Panc1 (cell line): ENCODE measurements around the gene VSIG2. TPM values are rescaled to one million over a fixed set of nuclear protein-coding genes. Genes with fewer than 3 reads are reported as not detected.

ENCODE experiments used
- ATAC-seq: fragments of 200-7000 bp; cut with Tn5 transposase; 2 replicates; pipeline ENCODE4 v1.9.1; 2020; ENCODE audit warnings: mild to moderate bottlenecking, moderate library complexity
- BruUV-seq: library from RNA; stranded (reverse); fragments of 400-500 nt; replicated peaks from 2 replicates; lab custom pipeline; 2021; lab: Mats Ljungman, UMichigan
- CTCF ChIA-PET: fragments of 300-600 bp; sonication (Branson Sonifier 250); formaldehyde crosslinking; loops from one replicate; lab custom pipeline; 2022; ENCODE audit warnings: antibody characterized with exemption; lab: Charles Lee
- POLR2A ChIA-PET: fragments of 300-600 bp; sonication (Branson Sonifier 250); formaldehyde crosslinking; loops from one replicate; lab custom pipeline; 2022; ENCODE audit warnings: antibody characterized with exemption; lab: Charles Lee
- DNase-seq: peaks from one replicate; pipeline ENCODE4 v3.0.0-alpha.2; 2010; ENCODE audit warnings: low read depth, low spot score
- H3K27ac ChIP-seq: 2 replicates; pipeline ENCODE4 v1.5.1; 2011; ENCODE audit warnings: mild to moderate bottlenecking, low read length, inconsistent platforms
- H3K27me3 ChIP-seq: fragments of 200-500 bp; sonication (Bioruptor generic); 2 replicates; pipeline ENCODE4 v1.6.0; 2014; ENCODE audit warnings: low read length, inconsistent platforms; ENCODE audit not compliant: control insufficient read depth, insufficient read depth
- H3K36me3 ChIP-seq: fragments of 200-500 bp; sonication (Bioruptor generic); 2 replicates; pipeline ENCODE4 v1.5.1; 2014; ENCODE audit warnings: inconsistent platforms, mild to moderate bottlenecking, low read length, moderate library complexity; ENCODE audit not compliant: control insufficient read depth, insufficient read depth
- H3K4me1 ChIP-seq: 2 replicates; pipeline ENCODE4 v1.5.1; 2011; ENCODE audit warnings: inconsistent platforms, mild to moderate bottlenecking, low read length, moderate library complexity; ENCODE audit not compliant: control insufficient read depth, insufficient read depth
- H3K4me3 ChIP-seq, 2 experiments: 2 replicates each; pipeline ENCODE4 v1.5.1; 2011 to 2012; ENCODE audit warnings: low read depth in 2 of 2, low read length in 2 of 2, mild to moderate bottlenecking in 2 of 2, inconsistent platforms in 1 of 2, moderate library complexity in 1 of 2
- H3K9me3 ChIP-seq: fragments of 200-500 bp; sonication (Bioruptor generic); 2 replicates; pipeline ENCODE4 v1.5.1; 2014; ENCODE audit warnings: low read depth, mild to moderate bottlenecking, inconsistent platforms, low read length, moderate library complexity; ENCODE audit not compliant: control insufficient read depth, insufficient read depth
- CTCF ChIP-seq: fragments of 450-650 bp; IDR thresholded peaks from 2 replicates; pipeline ENCODE4 v1.5.1; 2017; ENCODE audit warnings: mild to moderate bottlenecking
- POLR2AphosphoS5 ChIP-seq: IDR thresholded peaks from 2 replicates; pipeline ENCODE4 v1.6.1; 2012; ENCODE audit warnings: mild to moderate bottlenecking, low read depth, low read length, moderate library complexity
- REST ChIP-seq, 2 experiments: IDR thresholded peaks; 2 replicates each; pipeline ENCODE4 v1.6.1; 2011 to 2012; ENCODE audit warnings: low read depth in 2 of 2, control low read depth in 1 of 2, low read length in 1 of 2, mild to moderate bottlenecking in 1 of 2, moderate library complexity in 1 of 2; ENCODE audit not compliant: insufficient read depth in 1 of 2
- SIN3A ChIP-seq: IDR thresholded peaks from 2 replicates; pipeline ENCODE4 v1.6.1; 2012; ENCODE audit warnings: low read depth, mild to moderate bottlenecking, low read length, moderate library complexity, borderline replicate concordance; ENCODE audit not compliant: insufficient read depth
- TCF7L2 ChIP-seq: IDR thresholded peaks from 2 replicates; pipeline ENCODE4 v1.6.1; 2011; ENCODE audit warnings: mild to moderate bottlenecking, low read depth, low read length, inconsistent platforms
- in situ Hi-C: cut with HindIII; loops from 2 replicates; pipeline ENCODE4 v1.10.0; 2016; ENCODE audit warnings: low sequenced_read_pairs, low pct_unique_long_range_greater_than_20kb
- intact Hi-C: fragments of 100-400 bp; cut with micrococcal nuclease; formaldehyde crosslinking; loops from one replicate; pipeline ENCODE4 v1.10.0; 2022; ENCODE audit not compliant: unreplicated experiment
- total RNA-seq: library from RNA; stranded (reverse); gene quantifications from one replicate; pipeline ENCODE4 v1.2.1, GENCODE V29; 2021; ENCODE audit not compliant: unreplicated experiment

Gene VSIG2
- total RNA-seq, 1 experiment from 2014 or later: not detected

GRCh38 chr11:124762624-124763155, 10.6 kb upstream of the VSIG2 start:
- no peak for DNase-seq
- ATAC-seq: peak; percentile 66
- intact Hi-C loops (loop anchor here (1.0 to 5.0 kb wide), 3 partner anchors 35 to 93 kb away; no protein-coding TSS in a partner anchor), in situ Hi-C loops (no loop called here)
- peak overlapping the region; percentile 59 to 88 for H3K4me3 ChIP-seq
- no peaks in the 10 kb centered on the region for H3K9me3 ChIP-seq
- peaks cover 3% of the 10 kb centered on the region for H3K36me3 ChIP-seq
- no peaks in the 10 kb centered on the region for H3K27me3 ChIP-seq
- H3K27ac ChIP-seq: peak overlapping the region; percentile 37
- peaks cover 7% of the 10 kb centered on the region; the same call in 1 of the 2 replicates for H3K4me1 ChIP-seq
- TF ChIP-seq REST (IDR thresholded peaks at IDR 0.05; ENCODE audit: insufficient read depth in 1 of 2, low read depth in 2 of 2, low read length in 1 of 2) (no peak), SIN3A (no peak), CTCF (no peak), TCF7L2 (no peak), POLR2AphosphoS5 (no peak)
- CTCF ChIA-PET: interaction anchor here (0.6 to 1.3 kb wide), 6 partner anchors 11 to 1185 kb away, joined by 3 to 7 read pairs (median 3); partner anchors contain the start of gene NRGN
- no TSS peak for BruUV-seq
- POLR2A ChIA-PET: no interaction called here

- Histone ChIP-seq H3K4me1 (peaks cover 7% of the 10 kb centered on the region; the same call in 1 of the 2 replicates), H3K36me3 (peaks cover 2% of the 10 kb centered on the region), H3K4me3 (peak within 1 kb of the TSS; percentile 59 to 88), H3K9me3 (no peaks in the 10 kb centered on the region), H3K27me3 (no peaks in the 10 kb centered on the region), H3K27ac (peak within 1 kb of the TSS; percentile 37)
- ChIA-PET POLR2A (no interaction called here), CTCF (interaction anchor here (0.6 to 1.3 kb wide), 5 partner anchors 22 to 100 kb away, joined by 3 to 7 read pairs (median 4); partner anchors contain the start of gene NRGN)
- DNase-seq (no peak), ATAC-seq (peak; percentile 78)
- BruUV-seq: no TSS peak
- in situ Hi-C loops: no loop called here
- no peak; the same call in 1 of the 2 replicates for TF ChIP-seq POLR2AphosphoS5
- TF ChIP-seq CTCF: peak; percentile 6; the same call in 1 of the 2 replicates
- no peak for TF ChIP-seq SIN3A
- TF ChIP-seq TCF7L2: no peak
- intact Hi-C loops: loop anchor here (2.0 to 5.0 kb wide), 2 partner anchors 35 to 75 kb away; no protein-coding TSS in a partner anchor
Observed at GRCh38 chr11:124762105-124762623, 10.1 kb upstream of the VSIG2 start, which contains the start of gene ESAM. Gene ESAM, minus strand, starts transcription at chr11:124762290. Its CDS starts 136 bp downstream, at chr11:124762154.
